RWPE1 (cell line): Measurements from ENCODE around the gene KCNA3.

Source experiments
- CTCF ChIA-PET: fragments of 350-600 bp; sonication (Branson Sonifier 250); formaldehyde crosslinking; extraction: SDS; loops from one replicate; lab custom pipeline; 2021; lab: Yijun Ruan, JAX
- POLR2A ChIA-PET: fragments of 400-600 bp; formaldehyde crosslinking; extraction: SDS; loops from one replicate; lab custom pipeline; 2020; ENCODE audit warnings: antibody characterized with exemption; ENCODE audit not compliant: low non-redundant PET; lab: Yijun Ruan, JAX
- DNase-seq: peaks from one replicate; pipeline ENCODE4 v3.0.0; 2012; ENCODE audit warnings: low spot score
- H3K27ac ChIP-seq: fragments of 450-650 bp; 2 replicates; pipeline ENCODE4 v1.5.1; 2017
- CTCF ChIP-seq: fragments of 450-650 bp; conservative IDR thresholded peaks from 2 replicates; pipeline ENCODE4 v1.5.1; 2017; ENCODE audit warnings: low read depth, mild to moderate bottlenecking

Gene KCNA3

GRCh38 chr1:110634086-110634454 lies 40.7 kb downstream of the KCNA3 start:
- no peak overlapping the region for H3K27ac ChIP-seq
- TF ChIP-seq CTCF = no peak
- ChIA-PET POLR2A (no interaction called here), CTCF (interaction anchor here (1.3 kb wide), 1 partner anchor 132 kb away, joined by 6 read pairs; no protein-coding TSS in a partner anchor)
- DNase-seq = no peak

DNA sequence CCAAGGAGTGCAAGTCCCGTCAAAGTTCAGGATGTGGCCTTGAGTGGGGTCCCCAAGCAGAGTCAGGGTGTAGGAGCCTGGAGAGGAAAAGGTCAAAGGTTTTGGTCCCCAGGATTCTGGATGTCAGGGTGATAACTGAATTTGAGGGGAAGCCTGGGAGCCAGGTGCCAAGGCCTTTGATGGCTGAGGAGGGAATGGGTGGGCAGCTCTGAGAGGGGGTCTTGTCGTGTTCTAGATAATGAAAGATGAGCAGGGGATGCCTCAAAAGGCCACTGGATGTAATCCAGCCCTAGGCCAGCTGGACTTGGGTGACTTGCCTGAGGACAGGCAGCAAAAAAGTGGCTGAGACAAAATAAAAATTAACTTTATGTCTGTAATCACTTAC lies 41.1 kb downstream of the KCNA3 start:
- CTCF ChIA-PET = no interaction called here
- H3K27ac ChIP-seq = no peak overlapping the region
- POLR2A ChIA-PET = no interaction called here
- no peak for DNase-seq
- no peak for TF ChIP-seq CTCF

- ChIA-PET CTCF (interaction anchor here (1.0 to 1.6 kb wide), 2 partner anchors 117 to 134 kb away, joined by 3 to 5 read pairs; no protein-coding TSS in a partner anchor), POLR2A (no interaction called here)
- no peak for TF ChIP-seq CTCF
- H3K27ac ChIP-seq = no peak overlapping the region
- DNase-seq = no peak
Measured at GRCh38 chr1:110631836-110632620, 42.7 kb downstream of the KCNA3 start.

GRCh38 chr1:110630839-110631663 lies 43.7 kb downstream of the KCNA3 start:
- ChIA-PET POLR2A (no interaction called here), CTCF (interaction anchor here (1.0 to 1.6 kb wide), 2 partner anchors 118 to 135 kb away, joined by 3 to 5 read pairs; no protein-coding TSS in a partner anchor)
- peak; percentile 76 for TF ChIP-seq CTCF
- peak; percentile 70 for DNase-seq
- H3K27ac ChIP-seq = no peak overlapping the region

DNA sequence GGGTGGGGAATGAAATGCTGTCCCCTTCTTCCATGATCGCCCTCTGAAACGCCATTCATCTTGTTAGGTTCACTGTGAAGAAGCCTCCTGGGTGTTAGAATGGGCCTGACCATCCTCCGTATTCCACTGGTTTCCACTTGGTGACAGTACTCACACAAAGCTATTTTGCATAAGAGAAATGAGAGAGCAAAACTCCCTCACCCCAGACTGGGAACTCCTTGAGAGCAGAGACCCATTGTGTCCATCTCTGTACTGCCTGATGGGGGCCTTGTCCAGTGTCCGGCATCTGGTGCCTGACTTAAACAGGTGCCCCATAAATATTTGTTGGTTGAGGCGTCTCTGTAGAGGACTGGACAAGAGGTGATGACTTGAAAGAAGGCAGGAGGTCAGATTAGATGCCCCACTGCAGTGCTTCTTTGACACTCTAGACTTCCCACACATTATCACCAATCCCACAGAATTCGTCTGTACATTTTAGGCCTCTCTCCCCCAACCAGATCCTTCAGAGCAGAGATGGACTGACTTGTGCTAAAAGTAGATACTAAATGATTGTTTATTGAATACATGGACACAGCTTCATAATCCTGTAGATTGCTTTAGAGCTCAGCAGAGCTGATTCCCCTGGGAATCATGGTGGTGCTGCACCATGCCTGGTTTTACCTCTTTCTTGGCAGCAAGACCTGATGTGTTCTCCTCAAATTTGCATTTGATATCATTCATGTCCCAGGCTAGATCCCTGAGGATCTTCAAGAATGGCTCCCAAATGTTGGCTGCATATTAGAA lies 46.2 kb downstream of the KCNA3 start:
- no peak for TF ChIP-seq CTCF
- ChIA-PET POLR2A (no interaction called here), CTCF (no interaction called here)
- no peak overlapping the region for H3K27ac ChIP-seq
- DNase-seq = no peak

- CTCF ChIA-PET = no interaction called here
- DNase-seq = no peak
- H3K27ac ChIP-seq = no peak overlapping the region
- no peak for TF ChIP-seq CTCF
- POLR2A ChIA-PET = no interaction called here
Measured at GRCh38 chr1:110627764-110628163, 47.0 kb downstream of the KCNA3 start.
